Activated CD8-positive, alpha-beta memory T cell treated with anti-CD3 and anti-CD28 coated beads, Interleukin-2, amount 50 U/mL, for 4 hours (primary cell): ENCODE data around the gene KCNJ4.
"Not testable (repeated sequence)": the region's sequence is repeated elsewhere in the genome, so short reads cannot be mapped to it uniquely, and the experiment has no call there.

Experiments
- DNase-seq: peaks from one replicate; pipeline ENCODE4 v3.0.0-alpha.2; 2020

KCNJ4 gene

DNA sequence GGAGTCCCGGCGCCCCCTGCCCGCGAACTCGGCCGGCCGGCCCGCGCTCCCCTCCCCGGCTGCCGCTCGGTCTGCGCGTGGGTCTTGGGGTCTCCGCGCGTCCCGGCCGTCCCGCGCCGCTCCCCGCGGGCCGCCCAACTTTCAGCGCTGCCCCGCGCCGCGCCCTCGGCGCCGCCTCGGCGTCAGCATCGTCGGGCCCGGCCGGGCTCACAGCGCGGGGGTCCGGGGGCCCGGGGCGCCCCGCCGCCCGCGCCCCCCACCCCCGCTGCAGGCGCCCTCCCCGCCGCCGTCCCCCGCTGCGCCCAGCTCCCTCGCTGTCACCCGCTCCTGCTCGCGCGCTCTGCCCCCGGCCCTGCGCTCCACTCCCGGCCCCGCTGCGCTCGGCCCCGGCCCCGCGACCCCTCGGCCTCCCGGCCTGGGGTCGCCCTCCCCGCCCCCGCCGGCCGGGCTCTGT is at the start of gene KCNJ4:
KCNJ4 (minus strand) TSS at position 124 of the 454 bp plus-strand sequence. CDS start 27,067 bp downstream, outside the sequence.
- no peak for DNase-seq

DNA sequence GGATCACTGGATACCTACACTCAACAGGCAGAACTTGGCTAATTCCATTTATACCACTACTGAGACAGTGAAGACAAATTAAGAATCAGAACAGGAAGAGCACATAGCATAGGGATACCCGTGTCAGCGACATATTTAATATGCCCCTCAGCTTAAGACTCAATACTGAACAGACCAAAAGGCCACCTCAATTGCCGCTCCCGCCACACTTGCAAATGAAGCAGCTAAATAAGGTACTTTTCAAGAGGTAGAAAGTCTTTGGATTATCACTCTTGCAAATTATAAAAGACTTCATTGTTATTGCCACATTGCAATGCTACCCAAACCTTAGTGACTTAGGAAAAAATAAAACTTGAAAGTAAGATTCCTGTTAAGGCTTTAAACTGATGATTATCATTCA is 48.0 kb upstream of the KCNJ4 start:
- DNase-seq, result no peak

DNA sequence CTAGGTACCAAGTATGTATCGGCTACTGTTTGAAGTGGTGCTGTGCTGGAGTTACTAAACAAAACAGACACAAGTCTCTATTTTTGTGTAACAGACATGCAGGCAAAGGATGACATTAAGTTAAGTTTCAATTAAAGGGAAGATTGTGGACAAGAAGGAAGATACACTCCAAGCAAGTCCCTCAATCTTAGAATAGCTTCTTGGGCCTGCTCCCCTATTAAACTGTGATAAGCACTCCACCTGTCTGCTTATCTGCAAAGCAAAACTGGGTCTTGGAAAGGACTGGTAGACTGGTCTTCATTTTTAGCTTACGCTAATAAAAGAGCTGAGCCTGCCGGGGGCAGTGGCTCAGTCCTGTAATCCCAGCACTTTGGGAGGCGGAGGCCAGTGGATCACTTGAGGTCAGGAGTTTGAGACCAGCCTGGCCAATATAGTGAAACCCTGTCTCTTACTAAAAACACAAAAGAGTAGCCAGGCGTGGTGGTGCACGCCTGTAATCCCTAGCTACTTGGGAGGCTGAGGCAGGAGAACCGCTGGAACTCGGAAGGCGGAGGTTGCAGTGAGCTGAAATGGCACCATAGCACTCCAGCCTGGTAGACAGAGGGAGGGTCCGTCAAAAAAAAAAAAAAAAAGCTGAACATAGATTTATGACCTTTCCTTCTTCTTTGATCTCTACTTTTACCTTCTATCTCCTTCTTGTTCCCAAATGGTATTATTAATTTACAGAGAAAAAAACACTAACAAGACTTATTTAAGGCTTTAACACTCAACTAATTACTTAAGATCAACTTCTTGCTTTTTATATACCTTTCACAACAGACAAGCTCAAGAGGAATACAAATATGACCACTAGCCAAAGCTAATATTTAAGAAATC is 47.0 kb upstream of the KCNJ4 start:
- no peak for DNase-seq

DNA sequence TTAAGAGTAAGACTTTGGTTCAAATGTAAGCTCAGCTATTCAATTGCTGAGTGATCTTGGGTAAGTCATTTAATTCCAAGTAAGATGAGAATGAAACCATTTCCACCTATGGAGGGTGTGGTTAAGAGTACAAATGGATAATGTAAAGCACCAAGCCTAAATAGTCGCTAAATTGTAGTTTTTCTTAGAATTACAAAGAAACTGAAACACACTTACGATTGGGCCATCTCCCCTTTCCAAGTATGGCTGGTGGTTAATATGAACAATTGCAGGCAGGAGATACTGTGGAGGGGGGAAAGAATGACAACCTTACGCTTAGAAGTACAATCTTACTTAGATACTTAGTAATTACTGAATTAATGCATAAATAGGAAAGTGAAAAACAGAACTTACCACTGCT is 42.9 kb upstream of the KCNJ4 start:
- DNase-seq, result no peak

DNA sequence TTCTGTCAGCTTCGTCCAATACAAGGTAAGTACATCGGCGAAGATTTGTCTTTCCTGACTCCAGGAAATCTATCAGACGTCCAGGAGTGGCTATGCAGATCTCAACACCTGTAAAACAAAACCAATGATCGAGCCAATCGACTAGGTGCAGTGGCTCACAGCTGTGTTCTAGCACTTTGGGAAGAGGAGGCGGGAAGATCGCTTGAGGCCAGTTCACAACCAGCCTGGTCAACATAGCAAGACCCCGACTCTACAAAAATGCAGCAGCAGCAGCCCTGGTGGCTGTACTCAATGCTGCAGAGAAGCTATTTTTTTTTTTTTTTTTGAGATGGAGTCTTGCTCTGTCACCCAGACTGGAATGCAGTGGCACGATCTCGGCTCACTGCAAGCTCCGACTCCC is 39.9 kb upstream of the KCNJ4 start:
- DNase-seq, result no peak

DNA sequence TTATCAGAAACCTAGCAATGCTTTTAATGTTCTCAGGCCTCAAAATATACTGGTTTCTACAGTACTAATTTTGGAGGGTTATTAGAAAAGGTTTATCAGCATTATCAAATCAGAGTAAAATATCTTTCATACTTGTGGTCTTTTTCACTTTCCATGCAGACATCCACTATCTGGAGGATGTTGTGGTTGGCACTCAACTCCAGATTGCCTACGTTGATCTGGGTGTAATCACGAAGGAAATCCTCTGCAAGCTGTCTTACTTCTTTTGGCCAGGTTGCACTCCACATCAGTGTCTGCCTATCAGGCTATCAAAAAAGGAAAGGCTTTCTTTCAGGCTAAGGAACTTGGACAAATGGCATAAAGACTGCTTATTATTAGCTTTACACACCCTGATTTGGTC is 39.5 kb upstream of the KCNJ4 start:
- DNase-seq, result no peak

DNA sequence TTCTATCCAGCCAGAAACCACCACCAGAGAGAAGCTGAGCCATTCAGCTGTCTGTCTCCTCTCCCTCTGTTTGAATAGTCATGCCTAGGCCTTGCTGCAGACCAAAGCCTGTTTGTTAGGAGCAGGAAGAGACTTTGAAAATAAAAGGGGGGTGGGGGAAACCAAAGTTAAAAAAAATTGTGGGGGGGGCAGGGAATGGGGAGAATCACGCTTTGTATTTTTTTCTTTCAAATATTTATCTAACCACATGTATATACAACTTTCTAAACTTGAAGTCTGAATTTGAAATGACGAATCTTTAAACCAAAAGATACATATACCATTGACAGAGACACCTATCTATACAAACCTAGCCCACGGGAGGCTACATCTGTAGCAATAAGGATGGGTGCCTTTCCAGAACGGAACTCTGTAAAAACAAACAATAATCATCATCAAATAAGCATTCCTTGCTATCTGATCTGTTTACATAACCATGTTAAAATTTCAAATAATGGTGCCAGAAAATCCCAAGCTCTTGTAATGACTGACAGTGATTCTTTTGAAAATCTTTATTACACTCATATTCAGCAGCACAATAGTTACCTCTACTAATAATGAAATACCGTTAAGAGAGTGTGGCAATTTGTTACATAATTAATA is 36.8 kb upstream of the KCNJ4 start:
- no peak for DNase-seq

DNA sequence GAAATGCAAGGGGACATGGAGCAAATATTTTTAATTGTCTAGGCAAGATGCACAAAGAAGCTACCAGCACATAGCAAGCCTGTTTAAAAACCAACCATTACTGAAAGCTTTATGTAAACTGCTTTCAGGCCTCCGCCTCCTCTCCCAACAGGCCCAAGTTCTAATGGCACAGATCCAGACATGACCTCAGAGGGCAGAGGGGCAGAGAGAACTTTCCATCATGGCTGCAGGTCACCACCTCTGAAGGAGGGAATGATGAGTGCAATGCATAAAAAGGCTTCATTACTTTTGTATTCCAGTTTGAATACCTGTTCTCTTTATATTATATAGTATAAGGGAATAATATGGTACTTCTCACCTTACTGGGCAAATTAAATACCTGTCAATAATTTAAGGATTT is 35.9 kb upstream of the KCNJ4 start:
- no peak for DNase-seq

DNA sequence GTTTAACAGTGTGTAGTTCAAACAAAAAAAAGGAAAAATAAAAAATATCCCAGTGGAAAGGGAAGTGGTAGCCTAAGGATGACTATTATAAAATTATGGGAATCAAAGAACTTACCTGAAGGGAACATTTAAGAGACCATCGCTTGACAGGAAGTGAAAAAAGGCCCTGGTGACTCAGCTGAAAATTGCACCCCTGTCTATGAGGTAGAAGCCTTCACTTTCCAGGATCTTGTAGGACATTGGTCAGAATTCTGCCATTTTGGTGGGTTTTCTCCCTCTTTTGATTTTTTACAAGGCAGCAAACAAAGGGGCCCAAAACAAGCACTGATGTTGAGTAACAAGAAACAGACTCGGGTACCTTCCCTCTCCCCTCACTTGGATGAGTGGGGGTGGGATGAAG is 35.5 kb upstream of the KCNJ4 start:
- DNase-seq, result no peak

DNA sequence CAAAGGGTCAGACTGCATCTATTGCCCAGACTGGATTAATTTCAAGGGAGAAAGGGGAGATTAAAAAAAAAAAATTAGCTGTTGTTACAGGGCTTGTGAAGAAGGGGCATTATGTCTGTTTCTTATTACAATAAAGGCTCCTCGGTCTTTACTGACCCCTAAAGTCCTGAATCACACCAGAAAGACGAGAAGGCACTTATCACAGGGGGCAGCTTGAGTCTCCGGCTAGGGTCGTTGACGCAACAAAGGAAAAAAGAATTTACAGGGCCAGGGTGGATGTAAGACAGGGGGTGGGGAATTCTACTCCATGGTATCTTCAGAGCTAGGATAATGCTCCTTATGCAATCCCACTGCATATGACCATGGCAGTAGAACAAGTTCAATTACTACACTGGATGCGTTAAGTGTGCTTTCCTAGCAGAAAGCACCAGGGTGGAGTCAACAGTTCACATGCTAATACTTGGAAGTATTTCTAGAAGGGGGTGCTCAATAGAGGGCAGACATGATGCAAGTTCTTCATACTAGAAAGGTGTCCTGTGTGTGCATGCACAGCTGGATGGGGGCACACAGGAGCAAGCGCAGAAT is 34.7 kb upstream of the KCNJ4 start:
- DNase-seq, result no peak

DNA sequence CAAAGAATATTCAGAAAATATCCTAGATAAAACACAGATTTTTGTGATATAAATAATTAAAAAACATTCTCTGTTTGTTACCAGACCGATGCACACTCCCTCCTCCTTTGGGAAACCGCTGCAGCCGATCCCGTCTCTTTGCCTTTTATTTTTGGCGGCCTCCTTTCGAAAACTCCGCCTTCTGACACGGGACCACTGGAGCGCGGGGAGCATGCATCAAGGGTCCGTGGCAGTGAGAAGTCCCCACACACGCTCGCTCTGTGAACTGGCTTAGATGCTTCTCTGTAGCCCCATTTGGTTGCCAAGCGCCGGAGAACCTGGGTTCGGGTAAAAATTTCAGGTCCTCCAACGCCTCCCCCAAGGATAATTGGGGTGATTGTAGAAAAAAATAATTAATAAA is 34.1 kb upstream of the KCNJ4 start:
- DNase-seq, result no peak

DNA sequence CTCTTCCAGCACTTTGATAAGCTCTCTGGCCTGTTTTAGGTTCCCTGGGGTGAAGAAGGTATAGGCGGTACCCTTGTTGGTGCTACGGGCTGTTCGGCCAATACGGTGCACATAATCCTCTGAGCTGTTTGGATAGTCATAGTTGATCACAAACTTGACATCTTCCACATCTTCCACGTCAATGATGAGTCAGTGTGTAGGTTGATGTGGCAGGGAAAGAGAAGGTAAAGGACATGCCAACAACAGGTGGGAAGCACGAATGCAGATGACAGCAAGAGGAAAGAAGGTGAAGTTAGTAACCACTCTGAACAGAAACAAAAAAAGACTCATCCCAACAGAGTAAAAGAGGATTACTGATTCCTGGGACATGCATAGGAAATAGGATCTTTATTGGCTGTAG is 32.9 kb upstream of the KCNJ4 start:
- no peak for DNase-seq

DNA sequence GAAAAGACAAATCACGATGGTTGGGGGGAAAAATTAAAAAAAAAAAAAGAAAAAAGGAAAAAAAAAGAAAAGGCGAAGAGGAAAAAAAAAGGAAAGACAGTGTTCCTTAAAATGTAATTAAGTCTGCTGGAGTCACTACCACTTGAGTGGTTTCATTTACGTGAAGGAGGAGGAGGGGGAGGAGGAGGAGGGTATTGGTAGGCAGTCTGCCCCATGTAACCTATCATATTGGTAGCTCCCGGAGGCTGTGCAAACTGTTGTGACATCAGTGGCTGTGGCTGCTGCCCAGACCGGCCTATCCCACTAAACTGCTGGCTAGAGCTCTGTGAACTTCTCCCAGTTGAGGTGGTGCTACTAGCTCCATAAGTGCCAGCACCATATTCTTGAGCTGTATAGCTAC is 30.8 kb upstream of the KCNJ4 start:
- DNase-seq, result no peak

DNA sequence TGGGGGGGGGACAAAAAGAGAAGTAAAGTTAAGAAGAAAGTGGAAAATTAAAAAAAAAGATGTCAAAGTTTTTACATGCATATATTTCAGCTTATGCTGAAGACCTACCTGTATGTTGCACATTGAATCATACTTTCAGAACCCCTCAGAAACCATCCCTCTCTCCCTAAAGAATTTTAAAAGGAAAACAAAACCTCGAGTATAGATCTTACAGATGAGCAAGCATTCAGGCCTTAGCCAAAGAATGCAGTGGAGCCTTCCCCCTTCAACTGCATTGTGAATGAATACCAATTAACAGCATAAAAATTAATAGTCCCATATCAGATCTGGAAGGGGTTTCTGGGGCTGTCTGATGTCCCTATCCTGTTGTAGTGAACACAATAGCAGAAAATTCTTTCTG is 29.2 kb upstream of the KCNJ4 start:
- no peak for DNase-seq

DNA sequence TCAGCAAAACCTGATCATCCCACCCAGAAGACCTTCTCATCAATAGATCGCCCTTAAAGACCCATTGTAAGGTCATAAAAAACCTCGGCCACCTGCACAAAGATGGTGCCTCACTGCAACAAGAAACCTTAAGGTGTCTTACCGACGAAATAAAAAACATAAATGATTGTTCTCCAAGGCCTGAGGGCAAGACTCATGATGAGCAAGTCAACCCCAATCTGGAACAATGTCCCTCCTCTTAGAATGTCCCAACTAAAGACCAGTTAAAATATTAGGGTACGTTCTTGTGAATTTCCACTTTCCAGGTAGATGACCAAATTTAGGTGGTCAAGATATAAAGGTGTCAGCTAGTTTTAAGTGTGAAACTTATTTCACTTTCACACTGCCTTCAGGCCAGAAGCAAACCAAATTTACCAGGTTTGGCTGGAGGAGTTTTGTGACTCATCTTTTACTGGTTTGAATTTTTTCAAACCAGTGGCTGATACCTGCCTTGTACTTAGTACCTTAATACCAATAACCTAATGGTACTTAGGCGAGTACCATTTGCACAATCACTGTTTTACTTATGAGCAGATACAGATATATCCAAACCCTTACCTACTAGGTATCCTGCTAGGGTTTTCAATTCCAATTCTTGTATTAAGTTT is 27.8 kb upstream of the KCNJ4 start:
- no peak for DNase-seq

DNA sequence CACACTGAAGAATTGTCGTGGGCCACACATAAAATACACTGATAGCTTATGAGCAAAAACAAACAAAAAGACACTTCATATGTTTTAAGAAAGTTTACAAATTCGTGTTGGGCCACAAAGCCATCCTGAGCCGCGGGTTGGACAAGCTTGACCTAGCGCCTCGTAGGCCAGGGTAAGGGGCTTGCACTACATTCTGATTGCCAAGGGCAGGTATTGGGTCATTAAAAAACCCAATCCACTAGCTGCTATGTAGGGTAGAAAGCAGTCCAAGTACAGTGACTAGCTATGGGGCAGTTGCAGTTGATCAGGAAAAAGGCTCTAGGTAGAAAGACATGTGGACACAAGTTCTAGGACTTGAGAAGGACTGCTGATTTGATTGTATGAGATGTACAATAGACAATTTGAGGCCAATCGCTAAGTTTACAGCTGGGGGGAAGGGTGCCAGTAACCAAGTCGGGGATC is 26.9 kb upstream of the KCNJ4 start:
- no peak for DNase-seq

DNA sequence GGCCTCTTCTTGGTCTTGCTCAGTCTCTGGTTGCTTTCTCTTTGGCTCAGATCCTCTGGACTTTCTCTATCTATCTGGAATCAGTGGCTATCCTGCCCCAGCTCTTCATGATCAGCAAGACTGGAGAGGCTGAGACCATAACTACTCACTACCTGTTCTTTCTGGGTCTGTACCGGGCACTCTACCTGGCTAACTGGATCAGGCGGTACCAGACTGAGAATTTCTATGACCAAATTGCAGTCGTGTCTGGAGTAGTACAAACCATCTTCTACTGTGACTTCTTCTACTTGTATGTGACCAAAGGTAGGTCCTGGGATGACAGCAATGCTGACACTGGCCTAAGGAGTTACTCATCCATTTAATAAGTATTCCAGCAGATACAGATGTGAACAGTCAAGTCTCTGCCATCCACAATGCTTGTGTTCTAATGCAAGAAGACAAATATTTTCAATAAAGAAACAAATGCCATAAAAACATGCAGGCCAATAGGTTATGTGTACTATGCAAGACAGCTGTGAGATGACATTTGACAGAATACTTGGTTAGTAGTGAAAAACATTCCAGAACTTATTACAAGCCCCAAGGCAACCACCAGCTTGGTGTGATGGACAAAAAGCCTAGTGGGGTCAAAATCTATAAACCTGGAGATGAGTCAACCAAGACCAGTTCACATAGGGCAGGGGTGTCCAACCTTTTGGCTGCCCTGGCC is 26.3 kb upstream of the KCNJ4 start:
- no peak for DNase-seq

DNA sequence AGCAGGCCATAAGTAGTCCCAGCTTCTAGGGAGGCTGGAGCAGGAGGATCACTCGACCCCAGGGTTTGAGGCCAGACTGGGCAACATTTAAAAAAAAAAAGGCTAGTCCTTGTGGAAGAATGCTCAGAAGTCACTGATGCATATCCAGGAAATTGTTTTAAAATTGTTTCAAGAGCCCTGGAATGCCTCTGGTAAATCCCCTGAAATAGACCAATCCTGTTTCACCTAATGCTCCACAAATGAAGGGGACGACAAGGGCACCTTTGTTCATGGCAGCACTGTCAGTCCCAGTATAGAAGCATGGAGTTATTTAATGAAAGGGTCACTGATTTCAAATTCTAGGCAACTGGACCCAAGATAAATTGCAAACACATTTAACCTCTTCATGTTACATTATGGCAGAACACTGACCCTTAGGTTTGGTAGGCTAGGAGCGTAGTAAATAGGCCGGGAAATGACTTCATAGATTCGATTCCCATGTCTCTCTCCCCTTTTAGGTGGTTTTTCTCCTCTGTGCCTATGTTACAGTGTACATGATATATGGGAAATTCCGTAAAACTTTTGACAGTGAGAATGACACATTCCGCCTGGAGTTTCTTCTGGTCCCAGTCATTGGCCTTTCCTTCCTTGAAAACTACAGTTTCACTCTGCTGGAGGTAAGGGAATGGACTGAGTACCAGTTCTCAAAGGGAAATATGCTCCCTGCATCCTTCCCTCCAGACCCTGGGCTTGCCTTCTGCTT is 24.3 kb upstream of the KCNJ4 start:
- no peak for DNase-seq

DNA sequence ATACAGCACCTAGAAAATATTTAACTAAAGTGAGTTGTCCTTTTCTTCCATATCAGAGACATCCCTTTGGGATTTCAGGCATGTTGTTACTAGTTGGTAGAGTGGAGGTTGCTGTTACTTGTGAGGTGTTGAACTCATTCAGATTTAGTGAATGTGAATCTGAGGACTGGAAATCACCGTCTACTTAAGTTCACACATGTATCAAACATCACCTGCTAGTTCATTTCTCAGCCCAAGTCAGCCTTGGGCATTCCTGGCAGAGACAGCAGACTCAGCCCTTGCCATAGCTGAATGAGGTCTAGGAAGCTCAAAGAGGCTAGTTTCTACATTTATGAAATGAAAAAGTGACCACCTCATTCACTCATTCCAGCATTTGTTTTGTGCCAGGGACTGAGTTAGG is 22.6 kb upstream of the KCNJ4 start:
- no peak for DNase-seq

DNA sequence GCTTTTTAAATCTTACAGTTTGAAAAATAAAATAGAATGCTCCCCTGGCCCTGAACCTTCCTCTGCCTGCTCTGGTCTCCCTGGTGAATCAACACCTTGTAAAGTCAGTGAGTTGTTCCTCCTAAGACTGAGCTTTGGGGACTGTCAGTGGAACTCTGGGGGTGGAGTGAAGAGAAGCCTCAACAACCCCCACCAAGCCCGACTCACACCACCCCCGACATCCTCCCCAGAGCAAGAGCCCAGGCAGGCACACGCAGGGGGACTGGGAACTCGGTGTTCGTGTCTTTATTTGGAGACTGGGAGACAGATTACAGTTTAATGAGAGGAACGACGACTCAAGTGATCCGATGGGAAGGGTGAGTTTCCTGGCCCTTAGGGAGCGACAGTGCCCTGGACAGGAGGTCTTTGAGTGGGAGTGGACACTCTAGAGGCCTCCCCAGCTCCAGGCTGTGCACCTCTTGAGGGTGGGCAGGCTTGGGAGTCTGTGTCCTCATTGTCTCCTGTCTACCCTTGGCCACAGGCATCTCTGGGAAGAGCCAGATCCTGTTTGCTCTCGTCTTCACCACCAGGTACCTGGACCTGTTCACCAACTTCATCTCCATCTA is 19.1 kb upstream of the KCNJ4 start:
- no peak for DNase-seq

DNA sequence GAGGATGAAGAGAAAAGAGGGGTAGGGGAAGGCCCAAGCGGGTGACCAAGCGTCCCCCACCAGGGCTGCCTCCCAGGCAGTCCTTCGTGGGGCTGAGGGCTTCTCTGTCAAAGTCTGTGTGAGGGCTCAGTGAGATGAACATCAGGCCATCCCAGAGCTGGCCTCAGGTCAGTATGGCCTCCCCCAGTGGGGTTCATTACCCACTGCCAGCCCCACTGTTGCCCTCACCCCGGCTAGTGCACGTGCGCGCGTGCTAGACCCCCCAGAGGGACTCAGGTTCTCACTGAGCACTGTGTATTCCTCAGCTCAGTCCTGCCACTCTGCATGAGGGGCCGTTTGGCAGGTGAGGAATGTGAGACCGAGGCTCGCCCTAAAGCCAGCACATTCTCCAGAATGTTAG is 16.2 kb upstream of the KCNJ4 start:
- DNase-seq, result no peak

DNA sequence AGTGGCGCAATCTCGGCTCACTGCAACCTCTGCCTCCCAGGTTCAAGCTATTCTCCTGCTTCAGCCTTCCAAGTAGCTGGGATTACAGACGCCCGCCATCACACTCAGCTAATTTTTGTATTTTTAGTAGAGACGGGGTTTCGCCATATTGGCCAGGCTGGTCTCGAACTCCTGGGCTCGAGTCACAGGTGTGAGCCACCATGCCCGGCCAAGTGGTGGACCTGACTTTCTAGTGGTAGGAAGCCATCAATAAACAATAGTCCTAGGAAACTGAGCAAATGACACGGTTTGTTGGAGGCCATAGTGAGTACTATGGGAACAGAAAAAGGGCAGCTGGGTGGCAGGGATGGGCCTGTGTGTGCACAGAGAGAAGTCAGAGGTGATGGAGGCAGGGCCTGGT is 15.2 kb upstream of the KCNJ4 start:
- DNase-seq, result not testable (repeated sequence)
